Left ventricle myocardium superior (tissue), 1 donor: ENCODE measurements around the gene MAML3. TPM values are rescaled to one million over a fixed set of nuclear protein-coding genes. Genes with fewer than 3 reads are reported as not detected.

Experiments
- ATAC-seq: fragments of 200-7000 bp; cut with Tn5 transposase; one replicate; pipeline ENCODE4 v1.9.1; 2020; ENCODE audit warnings: mild to moderate bottlenecking, moderate library complexity
- DNase-seq: peaks from one replicate; pipeline ENCODE4 v3.0.0-alpha.2; 2020
- intact Hi-C: fragments of 100-400 bp; cut with micrococcal nuclease; formaldehyde crosslinking; loops from one replicate; pipeline ENCODE4 v1.11.0; 2022
- total RNA-seq: library from RNA; stranded (reverse); fragmentation: NEBNext Ultra II Directional; extraction: Animal tissue kit (Norgen Biotek cat#: 25700); gene quantifications from one replicate; pipeline ENCODE4 v1.2.1, GENCODE V29; 2021
- donor health status: DM: no; HTN: yes; CAD: no; lungs with severe emphysema.

Gene MAML3
- total RNA-seq, 1 donor from 2014 or later = 2.1 TPM

DNA sequence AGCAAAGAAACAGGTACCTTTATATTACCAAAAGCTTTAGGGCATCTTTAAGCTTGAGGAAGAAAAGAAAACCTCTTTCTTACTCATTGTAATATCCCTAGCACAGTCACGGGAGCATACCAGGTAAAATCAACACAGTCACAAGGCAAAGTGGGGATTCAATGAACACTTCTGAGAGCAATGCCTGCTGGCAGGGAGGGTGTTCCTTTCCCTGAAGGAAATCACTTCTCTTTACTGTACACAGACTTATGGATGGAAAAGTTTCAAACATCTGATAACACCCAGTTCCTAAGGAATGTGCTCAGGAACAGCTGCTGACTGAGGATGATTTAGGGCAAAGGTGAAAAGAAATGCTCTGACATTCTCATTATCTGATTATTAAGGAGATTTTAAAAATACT, 94.8 kb downstream of the MAML3 start:
- DNase-seq = no peak
- intact Hi-C loops = no loop called here
- ATAC-seq = no peak

DNA sequence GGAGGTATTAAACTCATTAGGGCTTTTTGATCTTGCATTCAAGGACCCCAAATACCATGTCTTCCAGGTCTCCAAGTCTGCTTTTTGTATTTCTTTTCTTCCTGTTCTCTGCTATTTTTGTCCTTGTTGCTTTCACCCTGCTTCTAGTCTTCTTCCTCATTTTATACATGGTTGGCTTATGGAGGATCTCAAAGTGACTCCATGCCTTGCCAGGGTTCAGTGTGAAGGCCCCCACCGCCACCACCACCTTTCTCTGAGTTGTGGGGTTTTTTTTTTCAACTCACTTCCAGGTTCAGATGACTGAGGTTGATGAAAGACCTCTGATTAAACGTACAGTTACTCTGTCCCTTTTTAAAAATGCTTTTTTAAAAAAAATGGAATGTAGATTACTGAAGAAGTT, 96.3 kb downstream of the MAML3 start:
- ATAC-seq = no peak
- intact Hi-C loops = no loop called here
- no peak for DNase-seq

DNA sequence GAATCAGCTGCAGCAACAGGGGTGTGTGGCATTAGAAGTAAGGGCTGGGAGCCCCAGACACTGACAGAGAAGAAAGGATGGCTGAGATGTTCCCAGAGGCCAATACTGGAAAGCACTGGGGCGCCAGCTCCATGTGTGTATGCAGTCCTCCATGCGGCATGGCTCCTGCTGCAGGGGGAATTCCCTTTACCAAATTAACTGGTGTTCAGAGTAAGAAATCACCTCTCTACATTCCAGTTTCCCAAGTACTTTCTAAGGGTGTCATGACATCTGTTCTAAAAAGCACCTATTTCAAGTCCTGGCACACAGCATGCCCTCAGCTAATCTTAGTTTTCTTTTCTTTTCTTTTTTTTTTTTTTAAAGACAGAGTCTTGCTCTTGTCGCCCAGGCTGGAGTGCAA, 98.0 kb downstream of the MAML3 start:
- no peak for DNase-seq
- intact Hi-C loops = no loop called here
- ATAC-seq = no peak

DNA sequence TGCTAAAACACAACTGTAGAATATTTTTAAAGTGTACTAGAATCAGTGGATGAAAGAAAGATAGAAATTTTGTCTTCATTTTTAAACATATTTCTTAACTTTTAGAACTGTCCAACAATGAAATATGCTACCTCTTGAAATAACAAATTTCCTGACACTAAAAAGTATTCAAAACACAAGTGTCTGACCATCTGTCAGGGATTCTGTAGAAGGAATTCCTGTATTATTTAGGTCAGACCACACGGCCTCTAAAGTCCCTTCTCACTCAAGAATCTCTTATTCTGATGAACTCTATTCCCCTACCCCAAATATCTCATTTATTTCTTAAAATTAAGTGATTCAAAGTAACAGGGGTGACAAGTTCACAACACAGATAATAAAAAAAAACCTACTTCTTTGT, 99.1 kb downstream of the MAML3 start:
- intact Hi-C loops = no loop called here
- no peak for DNase-seq
- ATAC-seq = no peak

DNA sequence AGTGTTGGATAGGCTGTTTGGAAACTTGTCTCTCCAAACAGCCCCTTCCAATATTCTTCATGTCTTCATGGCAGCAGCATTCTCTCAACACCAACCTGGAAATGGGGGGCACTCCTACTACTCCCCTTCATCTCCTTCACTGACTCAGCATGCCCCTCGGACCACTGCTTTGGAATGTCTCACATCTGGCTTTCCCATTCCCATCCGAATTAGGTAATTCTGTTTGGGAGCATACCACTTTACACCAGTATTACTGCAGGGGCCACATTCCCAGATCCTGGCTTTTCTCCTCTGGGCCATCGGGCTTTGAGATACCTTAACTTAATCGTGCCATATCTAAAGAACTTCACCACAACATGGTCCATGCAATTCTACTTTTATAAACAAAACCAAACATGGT, 100.8 kb downstream of the MAML3 start:
- no peak for ATAC-seq
- intact Hi-C loops = no loop called here
- DNase-seq = no peak

DNA sequence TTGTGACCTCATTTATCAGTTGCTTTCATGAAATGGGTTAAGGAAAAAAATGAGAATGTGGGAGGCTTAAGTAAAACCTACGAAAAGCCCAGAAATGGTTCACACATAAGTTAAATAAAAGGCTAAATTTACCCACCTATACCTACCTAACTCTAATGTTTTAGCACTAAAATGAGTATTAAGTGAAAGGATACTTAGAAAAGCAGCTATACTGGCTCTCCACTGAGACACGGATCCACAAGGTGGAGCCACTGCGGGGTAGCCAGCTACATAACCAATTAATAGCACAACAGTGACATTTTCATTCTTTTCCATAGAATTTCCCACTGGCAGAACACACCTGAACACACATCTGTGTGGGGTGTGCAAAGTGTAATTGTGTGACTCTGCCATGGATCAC, 101.9 kb downstream of the MAML3 start:
- peak; percentile 67 for DNase-seq
- no peak for ATAC-seq
- intact Hi-C loops = no loop called here

DNA sequence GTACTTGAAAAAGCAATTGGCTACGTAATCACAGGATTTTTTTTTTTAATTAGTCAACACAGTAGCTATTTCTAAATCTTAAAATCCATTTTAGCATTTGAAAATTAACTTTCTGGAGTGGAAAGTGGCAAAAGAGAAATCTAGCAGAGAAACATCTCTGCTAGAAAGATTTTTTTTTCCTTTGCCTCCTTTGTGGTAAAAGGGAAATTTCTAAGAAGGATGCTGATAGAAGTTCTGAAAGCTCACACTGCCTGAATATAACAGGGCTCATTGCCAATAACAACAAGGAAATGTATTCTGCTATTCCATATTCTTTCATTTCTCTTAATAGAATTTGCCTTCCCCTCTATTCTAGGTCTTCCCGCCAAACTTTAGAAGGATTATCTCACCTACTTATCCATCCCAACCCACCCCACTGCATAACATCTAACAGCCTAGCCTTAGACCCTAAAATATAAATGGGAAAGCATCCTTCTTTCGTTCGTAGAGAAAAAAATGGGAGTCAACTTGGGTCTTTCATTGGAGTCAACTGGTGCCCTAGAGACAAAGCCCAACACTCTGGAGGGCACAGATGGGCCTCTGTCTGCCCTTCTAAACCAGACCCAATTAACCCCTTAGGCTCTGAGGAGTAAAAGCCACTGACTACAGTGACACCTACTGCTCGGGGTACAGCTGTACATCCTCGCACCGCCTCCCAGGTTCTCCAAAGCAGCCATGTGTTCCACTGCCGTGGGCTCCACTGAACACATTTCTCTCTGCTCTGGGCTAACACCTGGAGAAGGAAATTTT, 103.9 kb downstream of the MAML3 start:
- DNase-seq (no peak), ATAC-seq (no peak)
- intact Hi-C loops = no loop called here

DNA sequence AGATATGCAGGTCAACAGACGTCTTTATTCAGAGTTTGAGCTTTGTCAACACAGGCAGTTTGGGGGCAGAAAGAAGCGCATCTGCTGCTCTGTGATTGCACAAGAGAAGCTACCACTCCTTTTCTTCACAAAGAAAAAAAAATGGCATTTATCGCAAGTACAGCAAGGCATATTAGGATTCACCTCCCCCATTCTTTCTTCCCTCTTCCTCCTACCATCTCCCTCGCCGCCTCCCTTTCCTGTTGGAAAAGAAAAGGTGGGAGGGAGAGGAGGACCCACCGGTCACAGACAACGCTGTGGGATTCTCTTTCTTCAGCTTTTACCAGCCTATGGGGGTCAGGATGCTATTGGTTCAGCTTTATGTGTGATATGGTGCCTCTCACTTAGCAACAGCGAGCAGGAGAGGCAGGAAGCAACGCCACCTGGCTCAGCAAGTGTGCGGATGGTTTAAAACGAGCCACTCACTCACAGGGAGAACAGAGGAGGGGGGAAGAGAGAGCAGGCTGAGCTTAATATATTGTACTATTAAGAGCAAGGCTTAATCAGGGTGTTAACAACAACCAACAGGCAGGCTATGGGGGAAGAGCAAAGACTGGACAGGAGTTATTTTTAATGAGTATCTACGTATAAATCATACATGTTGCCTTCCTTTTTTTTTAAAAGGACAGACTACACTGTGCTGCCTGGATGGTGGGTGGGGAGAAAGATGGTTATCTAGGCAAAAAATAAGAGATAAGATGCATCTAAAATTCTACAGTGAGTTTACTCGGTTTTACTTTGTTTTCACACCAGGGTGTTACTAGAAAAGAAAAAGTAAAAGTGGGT, 104.7 kb downstream of the MAML3 start:
- DNase-seq (peak; percentile 49), ATAC-seq (peak; percentile 84)
- intact Hi-C loops = no loop called here

DNA sequence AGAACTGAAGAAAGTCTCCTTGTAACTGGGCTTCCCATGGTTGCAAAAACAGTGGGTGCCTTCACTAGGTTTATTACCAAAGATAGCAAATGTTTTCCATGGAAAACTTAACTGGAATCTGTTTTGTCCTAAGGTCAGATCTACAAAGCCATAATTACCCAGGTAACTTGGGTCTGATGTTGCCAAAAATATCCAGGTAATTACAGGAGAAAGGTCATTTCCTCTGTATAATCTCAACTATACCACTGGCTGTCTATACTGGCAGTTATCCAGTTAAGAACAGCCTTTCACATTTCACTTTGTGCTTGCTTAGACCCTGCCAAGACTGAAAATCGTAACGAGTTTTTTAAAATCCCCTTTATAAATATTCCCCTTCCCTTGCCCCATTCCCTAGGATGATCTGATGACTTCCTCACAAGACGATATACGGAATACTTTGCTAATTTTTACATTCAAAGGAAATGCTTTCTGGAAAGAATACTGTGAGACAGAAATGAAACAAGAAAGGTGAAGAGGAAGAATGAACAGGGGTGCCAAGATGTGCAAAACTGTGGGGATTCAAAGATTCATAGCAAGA, 105.5 kb downstream of the MAML3 start:
- intact Hi-C loops = no loop called here
- ATAC-seq (no peak), DNase-seq (no peak)

DNA sequence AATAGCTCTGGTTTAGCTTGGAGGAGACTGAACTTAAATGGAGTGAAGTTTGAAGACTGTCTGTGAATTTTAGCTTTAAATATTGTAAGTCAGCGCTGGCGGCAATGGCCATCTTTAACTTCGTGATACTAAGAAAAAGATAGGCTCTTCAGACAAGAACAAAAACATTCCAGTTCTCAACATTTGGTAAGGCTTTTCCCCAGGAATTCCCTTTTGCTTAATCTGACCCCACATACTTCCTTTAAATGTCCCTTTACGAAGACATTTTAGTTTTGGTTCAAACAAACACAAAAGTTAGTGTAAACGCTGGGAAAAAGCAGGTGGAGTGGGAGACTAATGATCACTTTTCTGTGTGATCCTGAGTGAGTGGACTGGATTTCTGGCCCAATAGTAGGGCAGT, 106.2 kb downstream of the MAML3 start:
- no peak for DNase-seq
- no peak for ATAC-seq
- intact Hi-C loops = no loop called here

DNA sequence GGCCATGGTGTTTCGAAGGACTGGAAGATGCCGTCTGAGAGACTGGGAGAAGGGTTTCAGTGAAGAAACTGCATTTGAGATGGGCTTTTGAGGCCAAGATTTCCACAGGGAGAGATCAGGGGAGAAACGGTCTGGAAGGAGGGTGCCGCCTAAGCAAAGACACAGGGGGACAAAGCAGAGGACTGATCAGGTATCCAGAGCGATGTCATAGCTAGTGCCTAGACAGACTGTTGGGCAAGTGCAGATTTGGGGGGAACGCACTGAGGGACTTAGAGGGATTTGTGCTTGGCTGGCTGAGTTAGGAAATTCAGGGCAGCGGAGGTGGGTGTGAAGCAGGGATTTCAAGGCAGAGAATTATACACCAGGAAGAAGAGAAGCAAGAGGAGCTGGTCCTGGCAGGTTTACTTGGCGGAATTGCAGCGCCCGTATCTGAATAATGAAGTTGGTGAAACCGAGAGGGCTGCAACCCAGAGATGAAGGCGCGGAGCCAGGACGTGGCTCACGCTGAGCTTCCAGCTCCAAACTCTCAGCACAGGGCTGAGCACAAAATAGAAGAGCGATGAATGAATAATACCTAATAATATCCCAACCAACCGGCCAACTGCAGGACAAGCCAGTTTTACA, 106.9 kb downstream of the MAML3 start:
- DNase-seq (peak; percentile 81), ATAC-seq (peak; percentile 84)
- intact Hi-C loops = no loop called here

DNA sequence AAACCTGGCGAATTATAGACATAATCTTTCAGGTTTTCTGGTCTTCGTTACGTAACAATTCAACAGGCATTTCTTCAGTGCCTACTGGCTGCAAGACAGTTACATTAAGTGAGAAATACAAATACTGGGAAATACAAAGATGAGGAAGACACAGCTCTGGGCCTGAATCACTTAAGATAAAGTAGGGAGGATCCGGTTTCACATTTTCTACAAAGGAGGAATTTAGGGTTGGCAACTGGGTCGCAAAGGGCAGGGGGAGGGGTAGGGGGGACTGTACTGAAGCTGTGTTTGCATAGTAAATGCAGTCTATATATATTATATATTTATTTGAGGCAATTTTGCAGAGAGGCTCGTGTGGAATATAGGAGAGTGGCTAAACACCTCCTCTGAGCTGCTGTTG, 107.4 kb downstream of the MAML3 start:
- intact Hi-C loops = no loop called here
- DNase-seq (no peak), ATAC-seq (no peak)

DNA sequence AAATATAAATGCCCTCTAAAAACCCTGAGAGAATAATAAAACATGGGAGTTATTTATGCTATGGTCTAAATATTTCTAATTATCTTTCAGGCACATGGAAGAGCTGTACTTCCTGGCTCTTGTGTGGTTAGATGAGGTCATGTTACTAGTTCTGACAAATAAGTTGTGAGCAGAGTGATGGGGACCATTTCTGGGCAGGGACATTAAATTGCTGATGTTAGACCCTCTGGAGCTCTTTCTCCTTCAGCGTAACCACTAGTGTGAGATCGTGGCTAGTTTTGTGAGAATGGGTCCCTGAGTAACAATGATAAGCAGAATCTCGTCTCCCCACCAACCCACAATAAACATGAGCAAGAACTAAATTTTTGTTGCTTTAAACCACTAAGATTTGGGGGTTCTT, 108.0 kb downstream of the MAML3 start:
- DNase-seq (no peak), ATAC-seq (no peak)
- intact Hi-C loops = no loop called here

DNA sequence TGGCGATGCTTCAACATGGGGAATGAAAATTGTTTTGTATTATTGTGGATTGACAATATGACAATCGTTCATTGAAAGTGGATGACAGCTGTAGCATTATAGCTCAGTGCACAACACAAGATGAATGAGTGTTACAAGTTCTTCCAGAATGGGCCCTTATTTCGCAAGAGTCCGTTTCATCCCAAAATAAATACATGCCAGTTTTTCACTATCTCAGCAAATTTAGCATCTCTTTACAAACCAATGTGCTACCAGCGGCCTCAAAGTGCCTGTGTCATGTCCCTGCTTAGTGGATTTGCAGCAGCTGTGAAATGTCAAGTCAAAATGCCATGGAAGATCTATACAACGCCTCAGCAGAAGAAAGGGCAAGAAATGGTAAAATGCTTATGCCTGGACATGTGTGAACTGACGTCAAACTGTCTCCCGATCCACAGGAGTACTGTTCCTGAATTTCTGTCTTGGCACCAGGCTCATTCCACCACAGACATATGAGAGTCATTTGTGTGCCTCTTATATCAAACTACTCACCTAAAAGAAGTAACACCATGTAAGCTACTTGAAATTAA, 109.6 kb downstream of the MAML3 start:
- intact Hi-C loops = no loop called here
- DNase-seq (no peak), ATAC-seq (no peak)

DNA sequence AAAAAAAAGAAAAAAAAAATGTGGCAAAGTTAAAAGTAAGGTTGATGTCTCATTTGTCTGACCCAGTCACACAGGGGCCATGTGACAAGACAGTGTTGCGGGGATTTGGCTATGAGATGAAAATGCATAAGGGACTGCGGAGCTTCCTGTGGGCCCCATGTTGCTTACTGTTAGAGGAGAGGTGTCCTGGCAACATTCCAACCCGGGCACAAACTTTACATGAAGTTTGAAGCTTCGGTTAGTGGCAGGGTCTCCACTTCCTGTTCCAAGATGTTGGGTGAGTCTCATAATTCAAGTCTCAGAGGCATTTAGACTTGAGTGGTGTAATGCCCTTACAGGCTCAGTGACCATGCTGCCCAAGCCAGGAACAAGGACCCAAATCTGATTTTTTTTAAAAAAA, 111.3 kb downstream of the MAML3 start:
- DNase-seq = no peak
- ATAC-seq = no peak
- intact Hi-C loops = no loop called here

DNA sequence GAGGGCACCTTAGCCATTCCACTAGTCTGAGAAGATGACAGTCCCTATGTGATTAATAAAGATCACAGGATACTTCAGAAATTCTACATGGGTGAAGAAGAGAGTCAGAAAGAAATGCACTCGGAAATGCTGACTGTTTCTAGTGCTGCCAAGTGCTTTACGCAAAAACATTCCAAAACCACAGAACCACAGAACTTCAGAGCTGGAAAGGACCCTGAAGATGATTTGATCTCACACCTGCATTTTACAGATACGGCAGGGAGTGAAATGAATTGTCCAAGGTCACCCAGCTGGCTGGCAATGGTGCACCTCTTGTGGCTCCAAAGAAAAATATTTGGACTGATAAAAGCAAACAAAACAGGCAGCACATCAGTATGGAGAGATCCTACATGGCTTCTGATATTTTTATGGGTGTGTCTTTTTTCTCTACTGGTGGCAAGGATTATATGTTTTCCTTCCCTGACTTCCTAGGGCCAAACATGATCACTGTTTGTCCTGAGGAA, 115.9 kb downstream of the MAML3 start:
- intact Hi-C loops = no loop called here
- no peak for DNase-seq
- no peak for ATAC-seq

DNA sequence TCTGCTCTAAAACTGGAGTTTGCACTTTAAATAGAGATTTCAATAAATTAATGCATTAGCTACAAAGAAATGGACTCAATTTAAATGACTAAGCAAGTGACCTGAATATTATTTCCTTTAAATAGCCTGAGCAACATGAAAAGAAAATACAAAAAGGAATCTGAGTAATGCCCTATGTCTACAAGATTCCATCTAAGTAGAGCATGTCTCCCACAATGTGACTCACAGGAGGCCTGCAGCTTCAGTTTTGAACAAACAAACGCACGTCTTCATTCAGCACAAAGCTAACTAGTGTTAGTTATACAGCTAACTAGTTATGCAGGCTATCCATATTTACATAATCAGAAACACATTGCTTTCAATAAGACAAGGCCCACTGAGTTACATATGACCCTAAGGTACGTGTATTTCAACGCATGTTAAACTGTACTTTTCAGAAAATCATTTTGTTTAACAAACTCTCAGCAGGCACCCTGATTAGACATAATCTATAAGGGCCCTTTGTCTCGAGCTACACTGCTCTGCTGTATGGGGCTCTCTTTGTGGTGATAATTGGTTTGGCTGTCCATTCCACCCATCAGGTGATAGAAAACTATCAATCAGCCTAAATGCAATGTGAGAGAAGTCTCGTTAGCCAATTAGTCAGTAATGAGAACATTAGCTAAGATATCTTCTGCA, 116.5 kb downstream of the MAML3 start:
- no peak for DNase-seq
- intact Hi-C loops = no loop called here
- no peak for ATAC-seq

DNA sequence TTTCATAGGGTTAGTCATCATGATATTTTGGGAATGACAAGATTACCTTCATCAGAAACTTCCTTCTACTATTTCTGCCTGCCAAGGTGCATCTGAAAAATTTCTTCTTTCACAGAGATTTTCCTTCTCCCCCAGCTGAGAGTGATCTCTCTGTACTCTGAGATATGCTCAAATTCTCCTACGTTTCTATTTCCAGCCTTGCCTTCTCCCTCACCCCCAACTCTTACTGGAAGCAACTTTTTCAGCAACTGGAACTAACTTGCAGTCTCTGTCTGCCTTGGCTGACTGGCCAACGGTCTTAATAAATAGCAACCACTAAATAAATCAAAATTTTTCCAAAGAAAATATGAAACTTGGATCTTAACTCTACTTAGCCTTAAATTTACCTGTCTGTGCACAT, 122.3 kb downstream of the MAML3 start:
- intact Hi-C loops = no loop called here
- ATAC-seq = no peak
- DNase-seq = no peak

DNA sequence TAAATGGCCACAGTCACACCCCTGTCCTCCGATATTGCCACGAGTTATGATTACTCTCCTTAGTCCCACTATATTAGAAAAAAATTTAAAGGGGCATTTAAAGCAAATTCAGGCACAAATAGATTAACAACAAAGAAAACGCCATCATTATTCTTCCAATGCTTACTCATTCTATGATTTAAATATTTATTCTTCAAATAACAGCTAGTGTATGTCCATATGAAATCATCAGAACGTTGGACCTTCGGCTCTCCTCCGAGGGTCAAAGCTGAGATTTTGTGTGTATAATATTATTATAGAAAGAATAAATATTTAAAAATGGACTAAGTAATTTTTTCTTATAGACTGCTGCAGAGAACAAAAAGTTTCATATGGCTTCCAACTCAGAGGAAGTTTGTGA, 122.9 kb downstream of the MAML3 start:
- ATAC-seq (no peak), DNase-seq (no peak)
- intact Hi-C loops = no loop called here
